OCI-LY7 (cell line): ENCODE results near the gene ABCC3.

Experiments
- CTCF ChIP-seq: fragments of 200-600 bp; sonication (generic); conservative IDR thresholded peaks from 2 replicates; pipeline ENCODE4 v1.5.1; 2014; ENCODE audit warnings: mild to moderate bottlenecking, antibody characterized with exemption, low read length, moderate library complexity, mixed read lengths
- EZH2phosphoT487 ChIP-seq: fragments of 200-600 bp; sonication (generic); IDR thresholded peaks from 2 replicates; pipeline ENCODE4 v1.6.1; 2018; ENCODE audit warnings: low read depth, borderline replicate concordance, mild to moderate bottlenecking, mixed run types, antibody characterized with exemption, low read length, moderate library complexity, mixed read lengths

- TF ChIP-seq EZH2phosphoT487 (no peak), CTCF (no peak)
Observed at GRCh38 chr17:50614471-50615051, 20.1 kb upstream of the ABCC3 start.
